ENCODE results near the gene CDH15. TPM values are rescaled to one million over a fixed set of nuclear protein-coding genes. Genes with fewer than 3 reads are reported as not detected.
"Not testable (repeated sequence)": the region's sequence is repeated elsewhere in the genome, so short reads cannot be mapped to it uniquely, and the experiment has no call there.

CDH15 gene
- total RNA-seq, 3 donors from 2014 or later: not detected

- DNase-seq (ENCODE audit: low spot score in 2 of 2): no peak
- Histone ChIP-seq H3K27ac (no peak overlapping the region), H3K4me1 (peaks cover 0 to 3% of the 10 kb centered on the region in 2 donors), H3K36me3 (no peaks in the 10 kb centered on the region), H3K4me3 (no peak overlapping the region), H3K9me3 (no peaks in the 10 kb centered on the region), H3K27me3 (peaks cover 0 to 52% of the 10 kb centered on the region in 2 donors)
- intact Hi-C loops (cut with DNase I; ENCODE audit: low total_unique reads): loop anchor here (5.0 kb wide), 1 partner anchor 796 kb away; no protein-coding TSS in a partner anchor
- TF ChIP-seq POLR2AphosphoS5 (IDR thresholded peaks at IDR 0.05) (no peak), CTCF (IDR thresholded peaks at IDR 0.05) (no peak), POLR2A (IDR thresholded peaks at IDR 0.05) (no peak)
These were observed 8.3 kb upstream of the CDH15 start for GRCh38 chr16:89163297-89163696.

- Histone ChIP-seq H3K9me3 (no peaks in the 10 kb centered on the region), H3K27me3 (peaks cover 0 to 57% of the 10 kb centered on the region in 2 donors), H3K4me1 (peaks cover 0 to 3% of the 10 kb centered on the region in 2 donors), H3K27ac (no peak overlapping the region), H3K36me3 (no peaks in the 10 kb centered on the region), H3K4me3 (no peak overlapping the region)
- TF ChIP-seq POLR2AphosphoS5 (IDR thresholded peaks at IDR 0.05) (no peak), CTCF (IDR thresholded peaks at IDR 0.05) (no peak), POLR2A (IDR thresholded peaks at IDR 0.05) (no peak)
- intact Hi-C loops (cut with DNase I; ENCODE audit: low total_unique reads): loop anchor here (5.0 kb wide), 1 partner anchor 797 kb away; no protein-coding TSS in a partner anchor
- DNase-seq (ENCODE audit: low spot score in 2 of 2): no peak
These were observed 7.1 kb upstream of the CDH15 start for GRCh38 chr16:89164436-89164835.

- TF ChIP-seq POLR2A (IDR thresholded peaks at IDR 0.05) (no peak), CTCF (IDR thresholded peaks at IDR 0.05) (no peak), POLR2AphosphoS5 (IDR thresholded peaks at IDR 0.05) (no peak)
- intact Hi-C loops (cut with DNase I; ENCODE audit: low total_unique reads): loop anchor here (5.0 kb wide), 1 partner anchor 798 kb away; no protein-coding TSS in a partner anchor
- Histone ChIP-seq H3K9me3 (no peaks in the 10 kb centered on the region), H3K4me1 (peaks cover 0 to 3% of the 10 kb centered on the region in 2 donors), H3K27ac (no peak overlapping the region), H3K36me3 (no peaks in the 10 kb centered on the region), H3K4me3 (no peak overlapping the region), H3K27me3 (peaks cover 4 to 57% of the 10 kb centered on the region in 2 donors)
- no peak for DNase-seq (ENCODE audit: low spot score in 2 of 2)
These were observed 6.5 kb upstream of the CDH15 start for GRCh38 chr16:89164847-89165680.

- H3K4me1 ChIP-seq; H3K36me3 ChIP-seq; H3K9me3 ChIP-seq; H3K27ac ChIP-seq; intact Hi-C loops (cut with DNase I; ENCODE audit: low total_unique reads); DNase-seq (ENCODE audit: low spot score in 2 of 2); H3K4me3 ChIP-seq: not testable (repeated sequence)
- peaks cover 4 to 59% of the 10 kb centered on the region in 2 donors for H3K27me3 ChIP-seq
These were observed 5.9 kb upstream of the CDH15 start for GRCh38 chr16:89165681-89165979.

GRCh38 chr16:89166696-89167424, 4.7 kb upstream of the CDH15 start:
- TF ChIP-seq POLR2A (IDR thresholded peaks at IDR 0.05): no peak
- no peak for TF ChIP-seq CTCF (IDR thresholded peaks at IDR 0.05)
- no peak for TF ChIP-seq POLR2AphosphoS5 (IDR thresholded peaks at IDR 0.05)
- Histone ChIP-seq H3K4me3 (peak overlapping the region in 1 of 3 donors; percentile 31), H3K27ac (no peak overlapping the region), H3K9me3 (no peaks in the 10 kb centered on the region), H3K4me1 (peaks cover 0 to 10% of the 10 kb centered on the region in 2 donors), H3K27me3 (peaks cover 4 to 47% of the 10 kb centered on the region in 2 donors), H3K36me3 (no peaks in the 10 kb centered on the region)
- DNase-seq (ENCODE audit: low spot score in 2 of 2): no peak
- intact Hi-C loops (cut with DNase I; ENCODE audit: low total_unique reads): no loop called here
